Measurements from ENCODE around the gene TSPAN6.

The TSPAN6 gene

GRCh38 chrX:100648458-100649417, 12.1 kb upstream of the TSPAN6 start:
- in situ Hi-C loops (cut with HindIII; ENCODE audit: low sequenced_read_pairs) = no loop called here

- in situ Hi-C loops (cut with HindIII; ENCODE audit: low sequenced_read_pairs) = no loop called here
Observed at GRCh38 chrX:100647739-100648138, 11.1 kb upstream of the TSPAN6 start.

GRCh38 chrX:100647095-100647494, 10.5 kb upstream of the TSPAN6 start:
- in situ Hi-C loops (cut with HindIII; ENCODE audit: low sequenced_read_pairs) = no loop called here

- in situ Hi-C loops (cut with HindIII; ENCODE audit: low sequenced_read_pairs) = no loop called here
Observed at GRCh38 chrX:100645106-100645505, 8.5 kb upstream of the TSPAN6 start.

GRCh38 chrX:100643956-100644860, 7.6 kb upstream of the TSPAN6 start, which contains the start of gene SRPX2:
Gene SRPX2, plus strand, starts transcription at chrX:100644199. Its CDS starts 2,124 bp downstream, at chrX:100646323.
- in situ Hi-C loops (cut with HindIII; ENCODE audit: low sequenced_read_pairs) = no loop called here

GRCh38 chrX:100643212-100643611, 6.6 kb upstream of the TSPAN6 start:
- in situ Hi-C loops (cut with HindIII; ENCODE audit: low sequenced_read_pairs) = no loop called here

GRCh38 chrX:100642290-100642689, 5.7 kb upstream of the TSPAN6 start:
- in situ Hi-C loops (cut with HindIII; ENCODE audit: low sequenced_read_pairs) = no loop called here

GRCh38 chrX:100635989-100636320, 651 bp downstream of the TSPAN6 start:
- in situ Hi-C loops (cut with HindIII; ENCODE audit: low sequenced_read_pairs) = loop anchor here (5.0 kb wide), 2 partner anchors 59 to 71 kb away; no protein-coding TSS in a partner anchor

GRCh38 chrX:100635040-100635439, 1.6 kb downstream of the TSPAN6 start:
- in situ Hi-C loops (cut with HindIII; ENCODE audit: low sequenced_read_pairs) = loop anchor here (5.0 kb wide), 2 partner anchors 58 to 72 kb away; no protein-coding TSS in a partner anchor

GRCh38 chrX:100625985-100626491, 10.6 kb downstream of the TSPAN6 start:
- in situ Hi-C loops (cut with HindIII; ENCODE audit: low sequenced_read_pairs) = no loop called here

- in situ Hi-C loops (cut with HindIII; ENCODE audit: low sequenced_read_pairs) = no loop called here
Observed at GRCh38 chrX:100623001-100623400, 13.6 kb downstream of the TSPAN6 start.

GRCh38 chrX:100615005-100615404, 21.6 kb downstream of the TSPAN6 start:
- in situ Hi-C loops (cut with HindIII; ENCODE audit: low sequenced_read_pairs) = no loop called here

- in situ Hi-C loops (cut with HindIII; ENCODE audit: low sequenced_read_pairs) = no loop called here
Observed at GRCh38 chrX:100611951-100612350, 24.7 kb downstream of the TSPAN6 start.

GRCh38 chrX:100609591-100609990, 27.0 kb downstream of the TSPAN6 start:
- in situ Hi-C loops (cut with HindIII; ENCODE audit: low sequenced_read_pairs) = no loop called here

- in situ Hi-C loops (cut with HindIII; ENCODE audit: low sequenced_read_pairs) = no loop called here
Observed at GRCh38 chrX:100606753-100607152, 29.9 kb downstream of the TSPAN6 start.

GRCh38 chrX:100600758-100601157, 35.8 kb downstream of the TSPAN6 start:
- in situ Hi-C loops (cut with HindIII; ENCODE audit: low sequenced_read_pairs) = no loop called here

GRCh38 chrX:100600340-100600739, 36.3 kb downstream of the TSPAN6 start:
- in situ Hi-C loops (cut with HindIII; ENCODE audit: low sequenced_read_pairs) = no loop called here

GRCh38 chrX:100599456-100599855, 37.1 kb downstream of the TSPAN6 start:
- in situ Hi-C loops (cut with HindIII; ENCODE audit: low sequenced_read_pairs) = no loop called here

GRCh38 chrX:100596601-100597000, 40.0 kb downstream of the TSPAN6 start:
- in situ Hi-C loops (cut with HindIII; ENCODE audit: low sequenced_read_pairs) = no loop called here

GRCh38 chrX:100593581-100593980, 43.0 kb downstream of the TSPAN6 start:
- in situ Hi-C loops (cut with HindIII; ENCODE audit: low sequenced_read_pairs) = no loop called here

- in situ Hi-C loops (cut with HindIII; ENCODE audit: low sequenced_read_pairs) = no loop called here
Observed at GRCh38 chrX:100593126-100593525, 43.5 kb downstream of the TSPAN6 start.

Measured in endothelial cell of hepatic sinusoid (primary cell).